SU-DHL-6 (cell line): ENCODE measurements around the gene LTC4S.

Experiments used
- H2AFZ ChIP-seq: fragments of 200-600 bp; sonication (generic); 2 replicates; pipeline ENCODE4 v1.6.1; 2014; ENCODE audit warnings: low read depth, mild to moderate bottlenecking, moderate library complexity, mixed read lengths, antibody characterized with exemption, low read length; ENCODE audit not compliant: severe bottlenecking
- H3F3A ChIP-seq: fragments of 200-600 bp; shearing (Covaris generic); 2 replicates; pipeline ENCODE4 v1.6.0; 2016; ENCODE audit warnings: antibody characterized with exemption, mild to moderate bottlenecking; ENCODE audit not compliant: insufficient read depth
- H3K27ac ChIP-seq: fragments of 200-600 bp; sonication (generic); 2 replicates; pipeline ENCODE4 v1.5.1; 2016; ENCODE audit warnings: low read depth, mild to moderate bottlenecking, low read length, moderate library complexity, mixed read lengths
- H3K27me3 ChIP-seq: fragments of 200-600 bp; sonication (generic), shearing (Covaris generic); 2 replicates; pipeline ENCODE4 v1.6.0; 2014; ENCODE audit warnings: mild to moderate bottlenecking, low read length
- H3K36me3 ChIP-seq: fragments of 200-600 bp; sonication (generic); 2 replicates; pipeline ENCODE4 v1.6.1; 2014; ENCODE audit warnings: mild to moderate bottlenecking, low read length, mixed read lengths
- H3K4me2 ChIP-seq: fragments of 300-600, 200-600 bp; shearing (Covaris generic), sonication (generic); 2 replicates; pipeline ENCODE4 v1.6.0; 2014; ENCODE audit warnings: low read length, low read depth, mild to moderate bottlenecking; ENCODE audit not compliant: poor library complexity, severe bottlenecking
- H3K4me3 ChIP-seq: fragments of 200-600 bp; sonication (generic); 2 replicates; pipeline ENCODE4 v1.5.1; 2014; ENCODE audit warnings: antibody characterized with exemption, low read length, mild to moderate bottlenecking, mixed read lengths; ENCODE audit not compliant: insufficient read depth, poor library complexity, severe bottlenecking
- H3K79me2 ChIP-seq: fragments of 200-600 bp; sonication (generic); 2 replicates; pipeline ENCODE4 v1.6.1; 2014; ENCODE audit warnings: mild to moderate bottlenecking, low read length, moderate library complexity; ENCODE audit not compliant: insufficient read depth
- H3K9ac ChIP-seq: fragments of 200-600 bp; sonication (generic); 2 replicates; pipeline ENCODE4 v1.7.0; 2014; ENCODE audit warnings: mild to moderate bottlenecking, low read length
- H3K9me2 ChIP-seq: fragments of 200-600 bp; sonication (generic); replicated peaks from 2 replicates; pipeline ENCODE4 v1.6.1; 2014; ENCODE audit warnings: low read length; ENCODE audit not compliant: insufficient read depth
- H3K9me3 ChIP-seq: fragments of 200-600 bp; sonication (generic); 2 replicates; pipeline ENCODE4 v1.6.1; 2014; ENCODE audit warnings: low read length, mixed read lengths; ENCODE audit not compliant: insufficient read depth
- H4K20me1 ChIP-seq: fragments of 200-600 bp; sonication (generic); 2 replicates; pipeline ENCODE4 v1.6.1; 2014; ENCODE audit warnings: low read depth, mild to moderate bottlenecking, antibody characterized with exemption, low read length, moderate library complexity, mixed read lengths
- EZH2phosphoT487 ChIP-seq: fragments of 200-600 bp; sonication (generic), shearing (Covaris generic); conservative IDR thresholded peaks from 2 replicates; pipeline ENCODE4 v1.6.1; 2018; ENCODE audit warnings: mild to moderate bottlenecking, antibody characterized with exemption, low read length, moderate library complexity, mixed read lengths
- TF ChIP-seq, protein P1 (sequence below): fragments of 200-600 bp; sonication (generic); IDR thresholded peaks from one replicate; pipeline ENCODE4 v1.5.1; 2017; ENCODE audit warnings: antibody characterized with exemption, mild to moderate bottlenecking, low read length, moderate library complexity; ENCODE audit not compliant: insufficient read depth, poor library complexity, severe bottlenecking

The LTC4S gene

DNA sequence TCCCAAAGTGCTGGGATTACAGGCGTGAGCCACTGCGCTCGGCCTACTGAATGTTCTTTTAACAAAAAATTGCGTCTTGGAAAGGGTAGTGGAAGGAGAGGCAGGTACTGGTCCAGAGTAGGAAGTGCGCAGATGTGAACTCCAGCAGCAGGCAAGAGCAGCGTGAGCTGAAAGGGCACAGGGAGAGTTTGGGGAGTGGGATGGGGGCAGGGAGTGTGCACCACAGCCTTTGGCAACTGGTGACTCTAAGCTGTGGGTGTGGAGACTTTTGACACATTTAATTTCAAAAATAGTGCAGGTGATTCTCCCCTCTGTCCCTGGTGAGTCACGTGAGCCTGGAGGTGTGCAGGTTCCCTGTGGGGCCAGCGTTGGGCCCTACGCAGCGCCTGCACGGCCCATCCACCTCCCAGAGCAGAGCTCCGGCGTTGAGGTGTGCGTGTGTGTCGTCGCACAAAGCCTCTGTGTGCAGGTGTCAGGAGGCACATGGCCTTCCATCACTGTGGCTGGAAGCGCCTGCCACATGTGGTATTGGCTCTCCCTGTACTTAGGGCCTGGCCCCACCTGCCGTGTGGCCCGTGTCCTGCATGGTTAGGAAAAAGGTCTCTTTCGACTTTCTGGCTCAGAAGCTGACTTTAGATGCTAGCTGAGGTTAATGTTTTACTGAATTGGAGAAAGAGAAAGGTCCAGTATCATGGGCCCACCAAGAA lies 38.4 kb downstream of the LTC4S start:
- Histone ChIP-seq H3K27me3 (no peaks in the 10 kb centered on the region), H3K9ac (no peak overlapping the region), H3K4me3 (no peak overlapping the region), H3K36me3 (no peaks in the 10 kb centered on the region; the same call in 1 of the 2 replicates), H3K27ac (no peak overlapping the region), H3F3A (no peaks in the 10 kb centered on the region), H2AFZ (no peak overlapping the region), H3K79me2 (no peaks in the 10 kb centered on the region), H3K9me3 (no peaks in the 10 kb centered on the region), H3K9me2 (no peaks in the 10 kb centered on the region), H4K20me1 (no peaks in the 10 kb centered on the region), H3K4me2 (no peak overlapping the region)
- no peak for TF ChIP-seq EZH2phosphoT487
- TF ChIP-seq, protein P1, sequence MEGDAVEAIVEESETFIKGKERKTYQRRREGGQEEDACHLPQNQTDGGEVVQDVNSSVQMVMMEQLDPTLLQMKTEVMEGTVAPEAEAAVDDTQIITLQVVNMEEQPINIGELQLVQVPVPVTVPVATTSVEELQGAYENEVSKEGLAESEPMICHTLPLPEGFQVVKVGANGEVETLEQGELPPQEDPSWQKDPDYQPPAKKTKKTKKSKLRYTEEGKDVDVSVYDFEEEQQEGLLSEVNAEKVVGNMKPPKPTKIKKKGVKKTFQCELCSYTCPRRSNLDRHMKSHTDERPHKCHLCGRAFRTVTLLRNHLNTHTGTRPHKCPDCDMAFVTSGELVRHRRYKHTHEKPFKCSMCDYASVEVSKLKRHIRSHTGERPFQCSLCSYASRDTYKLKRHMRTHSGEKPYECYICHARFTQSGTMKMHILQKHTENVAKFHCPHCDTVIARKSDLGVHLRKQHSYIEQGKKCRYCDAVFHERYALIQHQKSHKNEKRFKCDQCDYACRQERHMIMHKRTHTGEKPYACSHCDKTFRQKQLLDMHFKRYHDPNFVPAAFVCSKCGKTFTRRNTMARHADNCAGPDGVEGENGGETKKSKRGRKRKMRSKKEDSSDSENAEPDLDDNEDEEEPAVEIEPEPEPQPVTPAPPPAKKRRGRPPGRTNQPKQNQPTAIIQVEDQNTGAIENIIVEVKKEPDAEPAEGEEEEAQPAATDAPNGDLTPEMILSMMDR, result no peak

DNA sequence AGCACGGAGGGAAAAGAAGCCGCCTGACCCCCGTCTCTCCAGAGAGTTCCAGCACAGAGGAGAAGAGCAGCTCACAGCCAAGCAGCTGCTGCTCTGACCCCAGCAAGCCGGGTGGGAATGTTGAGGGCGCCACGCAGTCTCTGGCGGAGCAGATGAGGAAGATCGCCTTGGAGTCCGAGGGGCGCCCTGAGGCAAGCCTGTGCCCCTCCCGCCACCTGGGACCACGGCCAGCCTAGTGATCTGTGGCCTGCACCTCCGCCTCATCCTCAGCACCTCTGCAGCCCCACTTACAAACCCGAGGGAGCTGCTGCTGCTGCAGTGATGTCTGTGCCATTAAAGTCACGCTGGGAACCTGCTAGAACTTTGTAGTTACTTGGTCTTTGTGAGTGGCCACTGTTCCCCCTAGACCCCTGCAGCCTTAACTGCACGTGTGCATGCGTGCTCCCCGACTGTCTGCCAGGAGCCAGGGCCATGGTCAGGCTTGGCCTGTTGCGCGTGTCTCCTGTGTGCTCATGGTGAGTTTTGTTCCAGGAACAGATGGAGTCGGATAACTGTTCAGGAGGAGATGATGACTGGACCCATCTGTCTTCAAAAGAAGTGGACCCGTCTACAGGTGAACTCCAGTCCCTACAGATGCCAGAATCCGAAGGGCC lies 39.4 kb downstream of the LTC4S start:
- Histone ChIP-seq H3F3A (no peaks in the 10 kb centered on the region), H4K20me1 (no peaks in the 10 kb centered on the region), H3K4me2 (no peak overlapping the region), H3K4me3 (no peak overlapping the region), H3K9me2 (no peaks in the 10 kb centered on the region), H2AFZ (no peak overlapping the region), H3K36me3 (no peaks in the 10 kb centered on the region; the same call in 1 of the 2 replicates), H3K79me2 (no peaks in the 10 kb centered on the region), H3K27ac (no peak overlapping the region), H3K9ac (no peak overlapping the region), H3K9me3 (no peaks in the 10 kb centered on the region), H3K27me3 (no peaks in the 10 kb centered on the region)
- TF ChIP-seq, protein P1, result no peak
- TF ChIP-seq EZH2phosphoT487, result no peak

DNA sequence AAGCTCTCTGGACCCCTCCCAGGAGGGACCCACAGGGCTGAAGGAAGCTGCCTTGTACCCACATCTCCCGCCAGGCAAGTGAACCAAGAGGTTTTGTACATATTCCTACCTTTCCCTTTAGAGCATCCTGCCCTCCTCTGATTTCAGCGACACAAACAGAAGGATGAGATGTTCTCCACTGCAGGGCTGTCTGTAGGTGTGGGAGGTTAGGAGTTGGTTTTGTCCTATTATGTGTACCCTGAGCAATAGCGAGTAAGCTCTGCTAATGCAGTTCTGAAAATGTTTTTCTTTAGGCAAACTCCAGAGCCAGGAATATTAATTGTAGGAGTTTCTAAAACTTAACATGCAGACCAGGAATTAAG lies 39.9 kb downstream of the LTC4S start:
- Histone ChIP-seq H3K4me3 (no peak overlapping the region), H3K4me2 (no peak overlapping the region), H3K9me2 (no peaks in the 10 kb centered on the region), H3K36me3 (no peaks in the 10 kb centered on the region; the same call in 1 of the 2 replicates), H3K79me2 (no peaks in the 10 kb centered on the region), H3K27ac (no peak overlapping the region), H3K9me3 (no peaks in the 10 kb centered on the region), H4K20me1 (no peaks in the 10 kb centered on the region), H3K27me3 (no peaks in the 10 kb centered on the region), H3K9ac (no peak overlapping the region), H3F3A (no peaks in the 10 kb centered on the region), H2AFZ (no peak overlapping the region)
- TF ChIP-seq, protein P1, result no peak
- TF ChIP-seq EZH2phosphoT487, result no peak
